Endodermal cell (in vitro differentiated cells): Measurements from ENCODE around the gene NOVA1. TPM values are rescaled to one million over a fixed set of nuclear protein-coding genes. Genes with fewer than 3 reads are reported as not detected.

Experiments used
- DNase-seq: peaks from one replicate; pipeline ENCODE4 v3.0.0-alpha.2; 2017
- H3K27ac ChIP-seq: 2 replicates; pipeline ENCODE4 v1.5.1; 2013; ENCODE audit warnings: mild to moderate bottlenecking, low read depth, low read length, moderate library complexity
- H3K27me3 ChIP-seq: 2 replicates; pipeline ENCODE4 v1.6.1; 2013; ENCODE audit warnings: mild to moderate bottlenecking, low read length, moderate library complexity; ENCODE audit not compliant: insufficient read depth, control insufficient read depth, poor library complexity, severe bottlenecking
- H3K36me3 ChIP-seq: 2 replicates; pipeline ENCODE4 v1.7.0; 2013; ENCODE audit warnings: mild to moderate bottlenecking, low read length, moderate library complexity; ENCODE audit not compliant: control insufficient read depth, insufficient read depth
- H3K4me1 ChIP-seq: one replicate; pipeline ENCODE4 v1.7.0; 2013; ENCODE audit warnings: low read length; ENCODE audit not compliant: control insufficient read depth, insufficient read depth
- H3K4me3 ChIP-seq: 2 replicates; pipeline ENCODE4 v1.5.1; 2013; ENCODE audit warnings: mild to moderate bottlenecking, low read length, moderate library complexity
- H3K9ac ChIP-seq: 2 replicates; pipeline ENCODE4 v1.6.1; 2013; ENCODE audit warnings: mild to moderate bottlenecking, low read length, moderate library complexity; ENCODE audit not compliant: poor library complexity, severe bottlenecking; ENCODE audit errors: extremely low read depth
- H3K9me3 ChIP-seq: 2 replicates; pipeline ENCODE4 v1.6.1; 2013; ENCODE audit warnings: mild to moderate bottlenecking, low read length, moderate library complexity; ENCODE audit not compliant: control insufficient read depth
- H3K27ac Mint-ChIP-seq: 2 replicates; pipeline ENCODE4 v1.8.0; 2020; ENCODE audit warnings: mixed read lengths
- H3K27me3 Mint-ChIP-seq: 2 replicates; pipeline ENCODE4 v1.8.0; 2021; ENCODE audit warnings: mild to moderate bottlenecking, mixed read lengths; ENCODE audit not compliant: insufficient read depth
- H3K36me3 Mint-ChIP-seq: 2 replicates; pipeline ENCODE4 v1.8.0; 2020; ENCODE audit warnings: low read depth, mixed read lengths
- H3K4me1 Mint-ChIP-seq: 2 replicates; pipeline ENCODE4 v1.8.0; 2020; ENCODE audit warnings: mixed read lengths
- H3K4me3 Mint-ChIP-seq: 2 replicates; pipeline ENCODE4 v1.8.0; 2020; ENCODE audit warnings: mild to moderate bottlenecking, moderate library complexity, mixed read lengths
- H3K9me3 Mint-ChIP-seq: 2 replicates; pipeline ENCODE4 v1.8.0; 2020; ENCODE audit warnings: mild to moderate bottlenecking, mixed read lengths
- CTCF ChIP-seq: fragments of 200-600 bp; sonication (generic); conservative IDR thresholded peaks from 2 replicates; pipeline ENCODE4 v1.5.0; 2021; ENCODE audit warnings: antibody characterized with exemption, mild to moderate bottlenecking
- WGBS, 2 experiments: methylation state at CpG; one replicate each; pipeline versions ENCODE4 v1.1.5 to v1.1.7; 2013; ENCODE audit warnings: missing lambda C conversion rate in 2 of 2, mixed read lengths in 1 of 2; ENCODE audit not compliant: insufficient coverage in 1 of 2, insufficient read length in 1 of 2; 5-methylcytosine and 5-hydroxymethylcytosine counted together
- total RNA-seq, 2 donors: library from RNA; stranded (reverse); fragmentation: NEBNext Ultra II Directional in 1 of 2; extraction: Animal tissue kit (Norgen Biotek cat#: 25700) in 1 of 2; gene quantifications; 2 replicates in 1 of 2; 3 replicates in 1 of 2; pipeline ENCODE4 v1.2.1, GENCODE V29; 2021

Gene NOVA1
- total RNA-seq, 2 donors from 2014 or later: 25.4 to 25.5 TPM

DNA sequence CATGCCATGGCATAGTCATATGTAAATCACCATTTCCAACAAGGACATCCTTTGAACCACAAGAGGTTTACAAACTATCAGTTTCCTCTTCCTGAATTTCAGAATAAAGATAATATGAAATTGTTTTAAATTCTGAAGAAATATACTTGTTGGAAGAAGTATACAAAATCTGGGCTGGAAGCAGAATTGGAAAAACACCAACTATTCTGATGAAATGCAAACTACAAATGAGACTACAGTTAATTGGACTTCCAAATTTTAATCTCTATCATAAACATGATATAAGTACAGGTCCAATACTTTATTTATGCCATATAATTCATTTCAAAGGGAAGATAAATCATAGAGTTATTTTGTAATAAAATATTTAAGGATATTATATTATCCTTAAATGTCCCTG lies 80.1 kb downstream of the NOVA1 start:
- Mint-ChIP-seq H3K4me3 (no peak overlapping the region), H3K4me1 (peaks cover 7% of the 10 kb centered on the region), H3K27ac (no peak overlapping the region), H3K9me3 (no peaks in the 10 kb centered on the region), H3K27me3 (no peaks in the 10 kb centered on the region), H3K36me3 (no peaks in the 10 kb centered on the region)
- no peaks in the 10 kb centered on the region for H3K4me1 ChIP-seq
- no peaks in the 10 kb centered on the region for H3K9me3 ChIP-seq
- no peak overlapping the region for H3K4me3 ChIP-seq
- TF ChIP-seq CTCF: no peak
- no peak overlapping the region for H3K9ac ChIP-seq
- no peak for DNase-seq
- H3K36me3 ChIP-seq: no peaks in the 10 kb centered on the region
- no peaks in the 10 kb centered on the region for H3K27me3 ChIP-seq
- H3K27ac ChIP-seq: no peak overlapping the region

- H3K27me3 ChIP-seq: no peaks in the 10 kb centered on the region
- peaks cover 13% of the 10 kb centered on the region for H3K4me1 Mint-ChIP-seq
- no peaks in the 10 kb centered on the region for H3K27me3 Mint-ChIP-seq
- no peak for TF ChIP-seq CTCF
- peaks cover 11% of the 10 kb centered on the region for H3K36me3 Mint-ChIP-seq
- WGBS, 2 experiments: 91 to 100% methylated on average over 1 to 2 of the region's 2 CpGs
- H3K4me3 ChIP-seq: no peak overlapping the region
- H3K4me1 ChIP-seq: no peaks in the 10 kb centered on the region
- peak overlapping the region; percentile 26 for H3K27ac Mint-ChIP-seq
- H3K9me3 ChIP-seq: no peaks in the 10 kb centered on the region
- no peak overlapping the region for H3K4me3 Mint-ChIP-seq
- no peak overlapping the region for H3K27ac ChIP-seq
- H3K9me3 Mint-ChIP-seq: peaks cover 10% of the 10 kb centered on the region
- no peak overlapping the region for H3K9ac ChIP-seq
- no peak for DNase-seq
- no peaks in the 10 kb centered on the region for H3K36me3 ChIP-seq
Measured at GRCh38 chr14:26500028-26500427, 97.8 kb downstream of the NOVA1 start.

- 86% methylated on average over 1 of the region's 2 CpGs; no CpG with 5 or more reads in 1 of the 2 experiments for WGBS, 2 experiments
- H3K27ac ChIP-seq: no peak overlapping the region
- Mint-ChIP-seq H3K4me1 (peaks cover 13% of the 10 kb centered on the region), H3K9me3 (peaks cover 10% of the 10 kb centered on the region), H3K27me3 (no peaks in the 10 kb centered on the region), H3K27ac (no peak overlapping the region), H3K4me3 (no peak overlapping the region), H3K36me3 (peaks cover 11% of the 10 kb centered on the region)
- DNase-seq: no peak
- no peaks in the 10 kb centered on the region for H3K27me3 ChIP-seq
- H3K9me3 ChIP-seq: no peaks in the 10 kb centered on the region
- no peaks in the 10 kb centered on the region for H3K36me3 ChIP-seq
- no peaks in the 10 kb centered on the region for H3K4me1 ChIP-seq
- TF ChIP-seq CTCF: no peak
- no peak overlapping the region for H3K4me3 ChIP-seq
- no peak overlapping the region for H3K9ac ChIP-seq
Measured at GRCh38 chr14:26499546-26499945, 98.3 kb downstream of the NOVA1 start.
